Hippocampal formation (tissue), 2 donors: ENCODE measurements around the gene SAPCD2.
"Not testable (repeated sequence)": the region's sequence is repeated elsewhere in the genome, so short reads cannot be mapped to it uniquely, and the experiment has no call there.

Source experiments
- DNase-seq, 2 donors: peaks; one replicate each; lab custom pipeline; 2025; lab: John Stamatoyannopoulos, UW

SAPCD2 gene

DNA sequence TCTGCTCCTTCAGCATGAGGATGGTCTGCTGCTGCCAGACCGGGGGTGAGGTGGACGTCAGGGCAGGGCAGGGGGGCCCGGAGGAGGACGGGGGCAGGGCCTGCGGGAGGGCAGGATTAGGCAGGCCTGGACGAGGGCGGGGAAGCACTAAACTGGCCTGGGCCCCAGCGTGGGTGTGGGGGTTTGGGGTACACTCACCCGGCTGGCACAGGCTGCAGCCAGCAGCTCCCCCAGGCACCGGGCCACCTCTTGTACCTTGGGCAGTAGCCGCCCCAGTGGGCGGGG, 5.5 kb downstream of the SAPCD2 start:
- DNase-seq = no peak

DNA sequence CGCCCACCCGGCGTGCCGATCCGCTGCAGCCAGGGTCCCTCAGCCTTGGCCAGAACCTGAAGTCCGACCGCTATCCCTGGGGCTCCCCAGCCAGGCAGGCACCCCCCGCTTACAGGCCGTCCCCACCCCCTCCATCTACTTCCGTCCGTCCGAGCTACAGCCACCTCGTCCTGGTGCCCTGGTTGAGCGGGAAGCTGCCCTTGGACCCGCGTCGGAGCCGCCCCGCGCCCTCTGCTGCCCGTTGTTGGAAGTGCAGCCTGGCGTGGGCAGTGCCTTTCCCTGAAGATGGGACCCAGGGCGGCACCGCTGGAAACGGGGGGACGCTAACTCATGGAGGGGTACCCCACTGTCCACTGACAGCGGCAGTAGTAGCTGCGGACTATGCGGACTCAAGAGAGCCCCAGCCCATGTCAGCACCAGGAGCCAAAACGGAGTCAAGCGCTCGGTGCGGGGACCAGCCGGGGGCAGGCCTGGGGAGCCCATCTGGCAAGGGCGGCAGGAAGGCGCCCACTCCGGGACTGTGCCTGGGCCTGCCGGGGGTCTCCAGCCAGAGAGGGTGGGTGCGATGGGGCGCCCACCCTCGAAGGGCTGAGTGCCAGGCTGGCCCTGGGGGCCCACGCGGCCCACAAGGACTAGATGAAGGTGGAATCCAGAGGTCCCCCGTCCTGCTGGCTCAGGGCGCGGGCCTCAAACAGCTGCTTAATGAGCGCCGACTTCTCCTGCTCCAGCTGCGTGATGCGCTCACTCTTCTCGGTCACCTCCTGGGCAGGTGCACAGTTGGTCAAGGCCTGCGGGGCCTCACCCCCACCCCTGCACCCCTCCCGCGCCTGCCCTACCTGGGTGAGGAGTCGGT, 6.1 kb downstream of the SAPCD2 start:
- peak; percentile 25 to 40 for DNase-seq

DNA sequence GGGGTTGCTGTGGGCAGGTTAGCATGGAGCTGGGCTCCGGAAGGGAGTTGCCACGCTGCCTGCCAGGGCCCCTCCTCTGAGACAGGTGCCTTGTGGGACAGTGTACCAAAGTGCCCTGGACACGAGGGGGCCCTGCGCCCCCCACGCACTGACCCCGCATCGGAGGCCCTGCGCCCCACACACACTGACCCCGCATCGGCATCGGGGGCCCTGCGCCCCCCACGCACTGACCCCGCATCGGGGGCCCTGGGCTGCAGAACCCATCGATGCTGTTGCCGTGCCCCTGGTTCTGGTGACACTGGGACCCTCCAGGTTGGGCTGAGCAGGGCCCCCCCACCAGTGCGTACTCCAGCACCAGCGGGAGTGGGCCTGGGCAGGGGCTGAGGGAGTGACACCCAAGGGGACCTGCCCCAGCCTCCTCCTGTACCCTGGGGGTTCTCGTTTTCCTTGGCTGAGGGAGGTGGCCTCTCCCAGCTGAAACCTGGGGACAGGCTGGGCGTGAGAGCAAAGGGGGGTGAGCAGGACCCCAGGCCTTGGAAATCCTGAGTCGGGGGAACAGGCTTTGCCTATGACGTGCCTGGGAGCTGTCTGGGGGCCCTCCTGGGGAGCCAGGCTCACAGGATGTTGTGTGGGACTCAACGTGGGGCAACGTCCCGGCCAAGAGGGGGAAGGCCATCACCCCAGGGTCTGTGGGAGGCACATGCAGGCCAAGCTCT, 6.9 kb downstream of the SAPCD2 start:
- DNase-seq = no peak

DNA sequence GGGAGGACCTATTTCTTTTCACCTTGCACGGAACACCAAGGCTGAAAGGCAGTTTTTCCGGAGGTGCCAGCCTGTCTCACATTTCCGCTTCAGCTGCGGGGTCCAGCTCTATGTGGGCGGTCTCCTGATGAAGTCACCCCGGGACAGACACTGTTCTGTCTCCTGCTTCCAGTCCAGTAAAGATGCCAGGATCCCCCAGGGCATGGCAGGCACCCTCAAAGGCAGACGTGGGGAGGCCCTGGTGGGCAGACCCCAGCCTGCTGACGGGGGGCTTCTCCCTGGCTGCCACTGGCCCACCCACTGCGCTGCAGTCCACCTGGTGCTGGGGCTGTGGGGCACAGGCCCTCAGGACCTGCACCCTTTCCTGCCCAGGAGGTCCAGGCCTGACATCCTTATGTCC, 7.6 kb downstream of the SAPCD2 start:
- not testable (repeated sequence) for DNase-seq

DNA sequence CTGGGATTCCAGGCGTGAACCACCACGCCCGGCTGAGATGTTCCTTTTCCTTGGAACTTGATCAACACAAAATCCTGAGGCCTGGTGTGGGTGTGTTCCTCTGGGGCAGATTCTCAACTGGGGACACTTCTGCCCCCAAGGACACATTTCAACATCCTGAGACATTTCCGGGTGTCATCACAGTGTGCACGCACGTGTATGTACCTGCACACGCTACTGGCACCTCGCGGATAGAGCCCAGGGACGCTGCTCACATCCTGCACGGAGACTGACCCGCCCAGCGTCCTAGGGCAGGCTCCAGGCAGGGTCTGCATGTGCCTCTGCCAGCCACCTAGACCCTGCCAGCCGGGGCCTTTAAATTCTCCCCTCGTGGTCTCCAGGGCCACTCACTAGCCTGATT, 8.0 kb downstream of the SAPCD2 start:
- no peak for DNase-seq

DNA sequence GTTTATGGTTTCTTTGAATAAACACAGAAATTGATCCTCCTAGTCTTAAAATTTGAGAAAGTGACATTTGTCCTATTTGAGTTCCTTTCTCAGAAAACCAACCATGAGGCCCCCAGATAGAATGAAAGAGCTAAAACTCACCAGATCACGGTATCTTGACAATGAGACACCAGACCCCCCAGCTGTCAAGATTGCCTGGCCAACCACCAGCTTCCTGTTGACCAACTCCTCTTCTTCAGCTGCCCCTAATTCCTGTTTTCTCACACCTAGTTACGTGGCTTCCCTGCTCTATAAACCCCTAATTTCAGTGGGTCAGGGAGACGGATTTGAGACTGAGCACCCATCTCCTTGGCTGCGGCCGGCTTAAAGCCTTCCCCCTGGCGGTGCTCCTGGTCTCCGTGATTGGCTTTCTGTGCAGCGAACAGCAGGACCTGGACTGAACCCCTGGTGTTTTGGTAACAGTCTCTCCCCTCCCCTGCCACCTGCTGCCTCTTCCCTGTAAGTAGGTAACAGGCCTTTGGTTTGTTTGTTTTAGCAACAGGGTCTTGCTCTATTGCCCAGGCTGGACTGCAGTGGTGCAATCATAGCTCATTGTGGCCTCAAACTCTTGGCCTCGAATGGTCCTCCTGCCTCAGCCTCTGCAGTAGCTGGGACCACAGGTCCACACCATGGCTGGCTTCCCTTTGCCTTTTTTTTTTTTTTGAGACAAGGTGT, 11.7 kb downstream of the SAPCD2 start:
- no peak for DNase-seq

DNA sequence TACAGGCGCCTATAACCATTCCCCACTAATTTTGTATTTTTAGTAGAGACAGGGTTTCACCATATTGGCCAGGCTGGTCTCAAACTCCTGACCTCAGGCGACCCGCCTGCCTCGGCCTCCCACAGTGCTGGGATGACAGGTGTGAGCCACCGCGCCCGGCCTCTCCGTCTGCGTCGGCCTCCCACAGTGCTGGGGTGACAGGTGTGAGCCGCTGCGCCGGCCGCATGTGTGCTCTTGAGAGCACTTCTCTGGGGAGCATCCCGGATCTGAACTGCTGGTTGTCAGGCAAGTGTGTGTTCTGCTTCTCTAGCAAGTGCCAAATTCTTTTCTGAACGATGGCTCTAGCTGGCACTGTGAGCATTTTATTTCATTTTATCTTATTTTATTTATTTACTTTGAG, 12.8 kb downstream of the SAPCD2 start:
- DNase-seq = no peak

DNA sequence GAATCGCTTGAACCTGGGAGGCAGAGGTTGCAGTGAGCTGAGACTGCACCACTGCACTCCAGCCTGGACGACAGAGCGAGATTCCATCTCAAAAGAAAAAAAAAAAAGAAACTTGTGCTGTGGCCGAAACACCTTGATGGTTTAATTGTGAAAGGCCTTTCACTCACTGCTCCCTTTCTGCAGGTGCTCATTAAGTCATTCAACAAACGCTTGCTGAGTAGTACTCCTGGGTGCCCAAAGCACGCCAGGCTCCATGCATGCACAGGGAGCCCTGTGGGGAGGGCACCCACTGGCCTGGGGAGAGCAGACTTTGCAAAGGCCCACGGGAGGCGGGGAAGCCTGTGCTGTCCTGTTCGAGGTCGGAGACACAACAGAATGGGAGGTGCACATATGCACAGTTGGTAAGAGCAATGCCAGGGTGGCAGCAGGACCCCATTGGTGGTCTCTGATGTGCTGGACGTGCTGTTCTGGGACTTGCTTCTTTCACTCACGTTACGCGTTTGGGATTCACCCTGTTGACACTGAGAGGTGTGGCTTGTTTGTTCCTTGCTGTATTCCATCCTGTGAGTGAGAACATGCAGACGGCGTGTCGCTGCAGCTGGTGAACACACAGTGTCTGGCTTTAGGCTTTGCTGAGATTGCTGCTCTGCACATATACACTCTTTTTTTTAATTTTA, 13.5 kb downstream of the SAPCD2 start:
- no peak for DNase-seq

DNA sequence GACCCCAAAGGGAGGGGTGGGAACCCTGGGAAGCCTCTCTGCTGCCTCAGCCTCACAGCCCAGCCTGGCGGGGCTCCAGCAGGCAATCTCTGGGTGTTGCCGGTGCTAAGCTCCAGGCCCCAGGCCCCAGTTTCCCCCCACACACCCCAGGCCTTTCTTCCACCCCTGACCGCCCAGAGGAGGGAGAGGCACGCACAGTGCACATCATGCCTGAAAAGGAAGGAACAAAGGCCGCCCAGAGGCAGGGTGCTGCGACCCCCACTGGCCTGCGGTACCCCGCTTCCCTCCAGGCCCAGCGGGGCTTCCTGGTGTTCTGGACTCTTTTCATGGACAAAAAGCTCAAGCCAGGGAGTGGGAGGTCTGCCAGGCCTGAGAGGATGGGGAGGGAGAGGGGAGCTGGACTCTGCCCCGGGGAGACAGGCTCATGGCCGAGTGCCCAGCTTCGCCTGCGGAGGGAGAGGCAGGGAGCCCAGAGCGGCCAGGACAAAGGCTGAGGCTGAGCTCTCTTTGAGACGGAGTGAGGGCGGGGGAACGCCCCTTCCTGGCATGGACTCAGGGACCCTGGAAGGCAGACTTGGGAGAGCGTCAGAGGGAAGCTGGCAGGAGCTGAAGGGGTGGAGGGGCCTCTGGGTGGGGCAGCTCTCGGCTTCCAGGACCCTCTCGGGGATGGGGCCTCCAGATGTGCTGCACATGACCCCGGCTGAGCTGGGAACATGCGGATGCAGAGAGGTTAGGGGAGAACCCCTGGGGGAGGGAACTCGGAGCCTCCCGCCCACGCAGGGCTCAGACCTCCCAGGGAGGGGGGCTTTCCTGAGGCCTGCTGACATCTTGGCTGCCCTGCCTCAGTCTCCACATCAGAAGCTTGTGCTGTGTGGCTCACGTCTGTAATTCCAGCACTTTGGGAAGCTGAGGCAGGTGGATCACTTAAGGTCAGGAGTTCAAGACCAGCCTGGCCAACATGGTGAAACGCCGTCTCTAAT, 14.7 kb downstream of the SAPCD2 start:
- peak; percentile 89 to 94 for DNase-seq

DNA sequence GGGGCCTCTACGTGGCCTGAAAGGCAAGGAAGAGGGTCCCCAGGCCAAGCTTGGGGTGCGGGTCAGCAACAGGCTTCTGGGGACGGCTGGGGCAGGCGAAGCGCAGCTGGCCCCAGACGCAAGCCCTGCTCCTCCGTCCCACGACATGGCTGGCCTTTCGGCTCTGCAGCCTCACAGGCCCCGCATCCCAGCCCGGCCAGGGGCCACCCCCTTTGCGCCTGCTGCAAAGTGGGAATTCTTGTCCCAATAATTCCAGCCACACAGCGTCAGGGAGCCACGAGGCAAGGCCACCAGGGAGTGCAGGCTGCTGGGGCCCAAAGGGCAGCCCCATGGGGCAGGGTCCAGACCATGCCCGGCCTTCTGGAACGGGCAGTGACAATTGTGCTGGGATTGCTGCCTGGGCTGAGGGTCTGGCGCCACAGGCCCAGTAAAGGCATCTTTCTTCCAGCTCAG, 15.4 kb downstream of the SAPCD2 start:
- DNase-seq = peak in 1 of 2 donors; percentile 61

DNA sequence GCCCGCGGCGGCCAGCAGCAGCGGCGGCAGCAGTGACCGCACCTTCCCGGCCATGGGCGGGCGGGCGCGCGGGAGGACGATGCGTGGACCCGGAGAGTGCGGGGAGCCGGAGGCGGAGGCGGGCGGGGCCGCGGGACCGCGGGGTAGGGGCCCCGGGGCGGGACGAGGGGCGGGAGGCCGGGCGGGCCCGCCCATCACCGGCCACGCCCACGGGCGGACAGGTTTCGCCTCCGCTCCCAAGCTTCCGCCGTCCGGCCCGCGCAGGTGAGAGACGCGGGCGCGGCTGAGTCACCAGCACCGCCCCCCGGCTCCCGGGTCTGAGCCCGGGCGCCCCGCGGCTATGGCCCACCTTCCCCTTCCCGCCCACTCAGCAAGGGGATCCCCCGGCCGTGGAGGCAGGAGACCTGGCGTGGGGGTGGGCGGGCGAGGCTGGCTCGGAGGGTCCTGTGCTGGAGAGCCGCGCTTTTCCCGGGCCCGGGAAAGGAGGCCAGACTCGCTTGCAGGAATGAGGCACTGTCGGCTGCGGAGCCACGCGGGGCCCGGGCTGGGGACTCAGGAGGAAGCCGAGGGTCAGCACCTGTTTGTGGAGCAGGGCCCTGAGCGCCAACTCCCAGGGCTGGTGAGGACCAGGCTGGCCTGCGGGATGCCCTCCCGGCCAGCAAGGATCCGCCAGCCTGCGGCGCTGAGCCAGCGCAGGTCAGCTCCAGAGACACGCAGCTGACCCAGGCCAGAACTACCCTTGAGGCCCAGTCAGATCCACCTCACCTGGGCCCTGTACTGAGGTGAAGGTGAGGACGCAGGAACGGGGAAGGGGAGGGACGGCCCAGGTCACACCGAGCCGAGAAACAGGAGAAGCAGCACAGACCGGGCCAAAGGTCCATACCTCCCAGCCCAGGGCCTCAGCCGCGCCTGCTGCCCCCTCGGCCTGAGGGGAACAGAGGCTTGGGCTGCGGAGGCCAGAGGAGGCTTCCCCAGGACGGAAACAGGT, 16.1 kb downstream of the SAPCD2 start, which contains the start of gene ENTPD2:
TSS of gene ENTPD2 (minus strand) at position 118 of the 988 bp plus-strand sequence. CDS start at position 54, 64 bp downstream.
- no peak for DNase-seq

DNA sequence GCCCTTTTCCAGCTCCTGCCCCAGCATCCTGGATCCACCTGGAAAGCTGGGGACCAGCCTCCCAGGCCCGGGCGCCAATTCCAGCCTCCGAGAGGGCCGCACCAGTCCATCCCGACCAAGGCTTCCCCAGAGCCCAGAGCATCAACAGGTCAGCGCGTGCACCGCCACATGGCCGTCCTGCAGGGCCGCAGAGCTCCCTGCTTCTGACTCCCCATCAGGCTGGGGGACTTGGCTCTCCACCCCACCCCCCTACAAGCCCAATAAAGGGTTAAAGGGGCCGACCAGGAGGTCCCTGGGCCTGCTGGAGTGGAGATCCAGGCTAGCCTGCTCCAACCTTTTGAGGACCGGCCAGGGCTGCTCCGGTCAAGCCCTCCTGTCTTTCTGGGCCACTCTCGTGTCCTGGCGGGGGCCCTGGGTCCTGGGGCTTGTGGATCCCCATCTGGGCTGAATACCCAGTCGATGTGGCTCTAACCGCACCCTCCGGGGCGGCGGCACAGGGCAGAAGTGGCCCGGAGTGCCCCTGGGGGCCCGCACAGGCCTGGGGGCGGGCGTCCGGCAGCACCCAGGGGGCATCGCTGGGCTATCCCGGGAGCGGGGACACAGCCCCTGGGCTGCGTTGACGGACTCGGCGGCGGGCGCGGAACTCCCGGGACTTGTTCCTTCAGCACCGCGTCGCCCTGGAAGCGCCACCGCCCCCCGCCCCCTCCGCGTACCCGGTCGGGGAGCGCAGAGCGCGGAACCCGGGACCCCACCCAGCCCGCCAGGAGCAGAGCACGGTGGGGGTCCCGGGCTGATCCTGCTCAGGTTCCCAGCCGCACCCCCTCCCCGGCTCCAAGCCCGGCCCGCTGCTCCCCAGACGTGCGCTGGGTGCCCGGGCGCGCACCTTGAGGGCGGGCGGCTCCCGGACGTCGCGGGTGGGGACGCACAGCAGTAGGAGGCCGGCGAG, 17.1 kb downstream of the SAPCD2 start:
- DNase-seq = no peak

DNA sequence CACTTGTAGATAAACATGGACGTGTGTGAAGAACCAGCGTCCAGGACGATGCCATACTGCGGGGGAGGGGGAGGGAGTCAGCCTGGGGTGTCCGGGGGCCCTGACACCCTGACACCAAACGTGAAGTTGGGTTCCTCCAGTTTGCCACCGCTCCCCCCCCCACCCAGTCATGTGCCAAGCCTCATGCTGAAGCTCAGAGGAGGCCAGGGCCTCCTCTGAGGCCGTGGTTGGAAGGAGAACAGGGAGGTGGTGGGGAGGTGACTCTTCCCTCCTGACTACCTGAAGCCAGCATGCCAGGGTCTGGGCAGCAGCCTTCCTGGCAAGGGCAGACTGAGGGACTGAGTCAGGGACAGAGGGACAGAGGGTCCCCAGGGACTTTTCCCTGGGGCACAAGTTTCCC, 18.1 kb downstream of the SAPCD2 start:
- no peak for DNase-seq

DNA sequence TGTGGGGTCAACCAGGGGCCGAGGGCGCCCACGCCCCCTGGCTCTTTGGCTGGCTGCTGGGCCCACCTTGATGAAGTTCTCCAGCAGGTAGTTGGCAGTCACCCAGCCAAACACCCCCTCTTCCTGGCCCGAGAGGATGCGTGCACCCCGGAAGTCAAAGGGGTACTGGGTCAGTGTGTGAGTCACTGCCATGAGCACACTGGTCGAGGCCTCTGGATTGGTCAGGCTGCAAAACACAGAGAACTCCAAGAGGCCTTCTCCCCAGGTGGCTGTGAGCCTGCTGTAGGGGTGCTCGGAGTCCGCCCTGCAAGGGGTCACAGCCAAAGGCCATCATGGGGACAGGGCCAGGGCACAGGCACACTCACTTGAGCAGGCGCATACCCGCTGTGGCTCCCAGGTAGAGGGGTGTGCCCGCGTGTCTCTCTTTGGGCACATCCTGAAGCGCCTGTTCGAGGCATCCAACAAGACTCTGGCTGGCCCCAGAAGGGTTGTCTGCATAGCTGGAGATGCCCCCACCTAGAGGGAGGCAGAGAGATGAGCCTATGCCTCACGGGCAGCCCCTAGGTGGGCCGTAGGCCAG, 19.1 kb downstream of the SAPCD2 start:
- no peak for DNase-seq

DNA sequence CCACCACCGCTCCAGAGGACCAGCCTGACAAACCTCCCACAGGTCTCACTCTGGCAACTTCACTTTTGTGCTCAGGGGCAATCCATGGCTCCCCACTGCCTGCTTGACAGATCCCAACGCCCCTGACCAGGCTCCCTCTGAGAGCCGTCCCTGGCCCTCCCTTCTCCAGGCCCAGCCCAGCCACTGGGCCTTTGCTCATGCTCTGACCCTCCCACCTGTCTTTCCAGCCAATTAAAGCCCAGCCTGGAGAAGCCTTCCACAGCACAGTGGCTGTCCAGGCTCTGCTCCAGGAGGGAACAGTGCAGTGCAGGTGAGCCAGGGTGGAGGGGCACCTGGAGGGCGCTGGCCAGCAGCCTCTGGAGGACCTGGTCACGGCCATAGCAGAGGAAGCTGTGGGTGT, 19.8 kb downstream of the SAPCD2 start:
- no peak for DNase-seq

DNA sequence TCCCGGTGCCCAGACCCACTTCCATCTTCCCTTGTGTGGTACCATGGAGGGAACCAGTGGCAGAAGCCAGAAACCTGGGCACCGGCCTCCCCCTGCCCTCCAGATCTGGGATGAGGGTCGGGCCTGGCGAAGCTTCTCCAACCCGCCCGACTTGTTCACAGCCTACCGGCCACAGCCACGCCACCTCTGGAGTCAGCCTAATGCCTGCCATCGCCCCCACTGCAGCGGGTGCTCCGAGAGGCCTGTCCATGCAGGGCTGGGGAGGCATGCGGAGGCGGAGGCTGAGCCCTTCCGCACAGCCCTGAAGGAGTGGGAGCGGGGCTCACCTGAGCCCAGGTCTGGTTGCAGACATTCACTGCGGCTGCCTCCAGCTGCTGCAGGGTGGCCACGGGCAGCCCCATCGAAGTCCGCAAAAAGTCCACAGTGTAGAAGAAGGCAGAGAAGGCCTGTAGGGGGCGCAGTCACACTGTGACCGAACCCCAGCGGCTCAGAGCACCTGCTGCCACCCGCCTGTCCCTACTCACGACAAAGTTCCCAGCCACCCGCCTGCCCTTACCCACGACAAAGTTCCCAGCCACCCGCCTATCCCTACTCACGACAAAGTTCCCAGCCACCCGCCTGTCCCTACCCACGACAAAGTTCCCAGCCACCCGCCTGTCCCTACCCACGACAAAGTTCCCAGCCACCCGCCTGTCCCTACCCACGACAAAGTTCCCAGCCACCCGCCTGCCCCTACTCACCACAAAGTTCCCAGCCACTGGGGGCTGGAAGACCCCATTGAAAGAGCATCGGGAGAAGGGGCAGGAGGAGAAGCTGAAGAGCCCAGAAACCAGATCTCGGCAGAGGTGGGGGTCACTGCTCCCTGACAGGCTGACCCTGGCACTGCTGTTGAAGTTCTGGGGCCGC, 20.6 kb downstream of the SAPCD2 start:
- peak in 1 of 2 donors; percentile 45 for DNase-seq
